Measurements from ENCODE around the gene SPACA5. TPM values are rescaled to one million over a fixed set of nuclear protein-coding genes. Genes with fewer than 3 reads are reported as not detected.
"Not testable (repeated sequence)": the region's sequence is repeated elsewhere in the genome, so short reads cannot be mapped to it uniquely, and the experiment has no call there.

The SPACA5 gene
- not detected in 2 replicates for total RNA-seq
- long read RNA-seq = 0 reads

DNA sequence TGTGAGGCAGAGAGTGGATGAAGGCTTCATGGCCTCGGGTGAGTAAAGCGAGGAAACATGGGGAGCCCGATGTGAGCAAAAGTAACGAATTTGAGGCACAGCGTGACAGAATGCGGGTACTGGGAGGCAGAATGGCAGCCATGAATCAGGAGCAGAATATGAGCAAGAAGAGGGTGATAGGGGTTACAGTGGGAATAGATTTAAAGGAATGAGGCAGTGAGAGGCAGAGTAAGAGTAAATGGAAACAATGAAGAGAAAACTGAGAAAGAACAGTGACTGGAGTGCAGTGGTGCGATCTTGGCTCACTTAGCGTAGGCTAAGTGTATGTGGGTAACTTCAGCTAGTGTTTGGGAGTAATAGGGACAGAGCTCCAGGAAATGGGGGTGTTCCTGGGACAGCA lies at the start of gene SPACA5:
Gene SPACA5 (plus strand): TSS at position 301 of the 400 bp plus-strand sequence. CDS start 815 bp downstream, outside the sequence.
- H3K4me1 Mint-ChIP-seq = peaks cover 14% of the 10 kb centered on the region
- not testable (repeated sequence) for DNase-seq (ENCODE audit: low read depth, low spot score); H3K27me3 Mint-ChIP-seq (ENCODE audit: low read depth); H3K4me3 Mint-ChIP-seq; H3K27ac Mint-ChIP-seq (ENCODE audit: unreplicated experiment); H3K36me3 Mint-ChIP-seq (ENCODE audit: low read depth); H3K9me3 Mint-ChIP-seq

DNA sequence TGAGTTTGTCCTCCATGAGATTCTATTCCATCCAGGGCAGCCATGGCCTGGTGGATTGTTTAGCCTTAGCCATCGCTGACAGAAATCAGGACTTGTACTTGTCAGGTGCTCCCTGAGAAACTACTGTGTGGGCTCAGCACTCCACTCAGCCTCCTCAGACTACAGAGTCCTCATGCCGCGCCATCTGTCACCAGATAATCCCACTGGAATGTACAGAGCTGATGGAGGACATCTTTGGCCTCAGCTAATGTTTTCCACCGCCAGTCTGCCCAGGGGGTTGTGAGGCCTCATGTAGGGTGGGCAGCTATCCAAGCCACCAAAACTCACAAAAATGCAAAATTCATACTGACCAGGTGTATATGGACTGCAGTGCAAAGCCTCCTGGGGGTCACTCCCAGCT lies 48.6 kb upstream of the SPACA5 start:
- H3K9me3 Mint-ChIP-seq; H3K27ac Mint-ChIP-seq (ENCODE audit: unreplicated experiment): not testable (repeated sequence)

DNA sequence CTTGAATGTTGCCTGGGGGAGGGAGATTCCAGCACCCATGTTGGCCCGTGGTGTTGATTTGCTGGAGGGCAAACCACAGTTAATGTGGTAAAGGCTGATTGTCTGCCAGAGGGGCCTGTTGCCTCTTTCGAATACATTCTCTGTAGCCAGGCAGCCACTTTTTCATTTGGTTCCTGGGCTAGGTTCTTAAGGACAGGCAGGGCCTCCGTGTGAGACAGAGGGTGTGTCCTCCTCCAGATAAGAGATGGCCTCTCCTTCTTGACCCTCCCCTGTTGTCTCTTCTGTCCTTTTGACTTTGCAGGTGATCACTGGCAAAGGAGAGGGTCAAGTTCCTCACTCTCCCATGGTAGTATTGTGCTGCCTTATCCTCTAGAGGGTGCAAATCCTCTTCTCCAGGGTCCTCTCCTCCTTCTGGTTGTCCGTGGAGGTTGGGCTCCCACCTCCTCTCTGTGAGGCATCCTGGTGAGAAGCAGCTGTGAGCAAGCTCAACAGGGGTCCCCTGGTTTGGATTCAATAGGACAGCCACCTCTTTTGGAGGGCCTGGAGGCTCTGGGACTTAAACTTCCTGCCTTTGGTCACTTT lies 47.9 kb upstream of the SPACA5 start:
- H3K27ac Mint-ChIP-seq (ENCODE audit: unreplicated experiment) = no peak overlapping the region
- H3K9me3 Mint-ChIP-seq = peaks cover 9% of the 10 kb centered on the region
- no peak overlapping the region for H3K4me3 Mint-ChIP-seq
- no peak for DNase-seq (ENCODE audit: low read depth, low spot score)
- peaks cover 22% of the 10 kb centered on the region for H3K4me1 Mint-ChIP-seq
- H3K36me3 Mint-ChIP-seq (ENCODE audit: low read depth) = peaks cover 6% of the 10 kb centered on the region
- no peaks in the 10 kb centered on the region for H3K27me3 Mint-ChIP-seq (ENCODE audit: low read depth)
- peak; percentile 17 for TF ChIP-seq CTCF (conservative IDR thresholded peaks at IDR 0.05)

More for the DNA sequence above, 48.6 kb upstream of the SPACA5 start:
- peaks cover 22% of the 10 kb centered on the region for H3K4me1 Mint-ChIP-seq
- not testable (repeated sequence) for DNase-seq (ENCODE audit: low read depth, low spot score); H3K4me3 Mint-ChIP-seq; H3K27me3 Mint-ChIP-seq (ENCODE audit: low read depth); H3K36me3 Mint-ChIP-seq (ENCODE audit: low read depth)

DNA sequence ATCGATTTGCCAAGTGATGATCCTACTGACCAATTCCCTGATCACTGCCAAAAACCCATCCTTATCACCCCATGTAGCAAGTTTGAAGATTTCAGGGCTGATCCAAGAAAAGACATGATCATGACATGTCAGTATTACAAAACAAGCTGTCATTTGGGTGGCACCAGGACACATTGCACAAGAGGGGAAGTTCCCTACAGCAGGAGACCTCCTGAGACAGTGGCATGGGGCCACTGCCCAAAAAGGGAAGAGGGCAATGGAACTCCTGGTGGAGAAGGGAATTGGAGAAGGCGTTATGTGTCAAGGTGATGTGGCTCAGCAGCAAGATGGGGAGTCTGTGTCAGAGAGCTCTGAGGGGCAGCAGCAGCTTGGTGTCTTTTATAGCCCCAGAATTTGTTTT lies 46.4 kb upstream of the SPACA5 start:
- no peak for DNase-seq (ENCODE audit: low read depth, low spot score)
- Mint-ChIP-seq H3K36me3 (ENCODE audit: low read depth) (peaks cover 16% of the 10 kb centered on the region), H3K4me1 (peaks cover 22% of the 10 kb centered on the region), H3K4me3 (no peak overlapping the region), H3K9me3 (peaks cover 12% of the 10 kb centered on the region), H3K27ac (ENCODE audit: unreplicated experiment) (no peak overlapping the region), H3K27me3 (ENCODE audit: low read depth) (no peaks in the 10 kb centered on the region)
- TF ChIP-seq CTCF (conservative IDR thresholded peaks at IDR 0.05) = no peak

DNA sequence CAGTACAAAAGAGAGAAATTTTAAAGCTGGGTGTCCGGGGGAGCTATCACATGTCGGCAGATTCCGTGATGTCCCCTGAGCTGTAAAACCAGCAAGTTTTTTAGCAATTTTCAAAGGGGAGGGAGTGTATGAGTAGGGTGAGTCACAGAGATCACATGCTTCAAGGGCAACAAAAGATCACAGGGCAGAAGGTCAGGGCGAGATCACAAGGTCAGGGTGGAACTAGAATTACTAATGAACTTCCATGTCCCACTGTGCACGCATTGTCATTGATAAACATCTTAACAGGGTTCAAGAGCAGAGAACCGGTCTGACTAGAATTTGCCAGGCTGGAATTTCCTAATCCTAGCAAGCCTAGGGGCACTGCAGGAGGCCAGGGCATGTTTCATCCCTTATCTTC lies 45.0 kb upstream of the SPACA5 start:
- peaks cover 22% of the 10 kb centered on the region for H3K4me1 Mint-ChIP-seq
- H3K36me3 Mint-ChIP-seq (ENCODE audit: low read depth) = peaks cover 16% of the 10 kb centered on the region
- H3K27me3 Mint-ChIP-seq (ENCODE audit: low read depth); DNase-seq (ENCODE audit: low read depth, low spot score): not testable (repeated sequence)
- peak overlapping the region; percentile 65 for H3K4me3 Mint-ChIP-seq
- peak overlapping the region; percentile 90 for H3K27ac Mint-ChIP-seq (ENCODE audit: unreplicated experiment)
- H3K9me3 Mint-ChIP-seq = peaks cover 12% of the 10 kb centered on the region

DNA sequence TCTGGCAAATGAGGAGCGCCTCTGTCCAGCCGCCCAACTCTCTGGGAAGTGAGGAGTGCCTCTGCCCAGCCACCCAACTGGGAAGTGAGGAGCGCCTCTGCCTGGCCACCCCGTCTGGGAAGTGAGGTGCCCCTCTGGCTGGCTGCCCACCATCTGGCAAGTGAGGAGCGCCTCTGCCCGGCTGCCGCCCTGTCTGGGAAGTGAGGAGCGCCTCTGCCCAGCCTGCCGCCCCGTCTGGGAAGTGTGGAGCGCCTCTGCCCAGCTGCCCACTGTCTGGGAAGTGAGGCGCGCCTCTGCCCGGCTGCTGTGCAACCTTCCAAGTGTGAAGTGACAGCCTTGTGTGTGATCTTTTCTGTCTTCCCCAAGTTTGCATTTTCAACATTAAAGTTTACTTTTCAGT lies 41.3 kb upstream of the SPACA5 start:
- not testable (repeated sequence) for H3K27ac Mint-ChIP-seq (ENCODE audit: unreplicated experiment); DNase-seq (ENCODE audit: low read depth, low spot score); H3K27me3 Mint-ChIP-seq (ENCODE audit: low read depth); H3K4me3 Mint-ChIP-seq
- H3K36me3 Mint-ChIP-seq (ENCODE audit: low read depth) = peaks cover 36% of the 10 kb centered on the region
- H3K9me3 Mint-ChIP-seq = peaks cover 29% of the 10 kb centered on the region
- H3K4me1 Mint-ChIP-seq = peaks cover 18% of the 10 kb centered on the region

DNA sequence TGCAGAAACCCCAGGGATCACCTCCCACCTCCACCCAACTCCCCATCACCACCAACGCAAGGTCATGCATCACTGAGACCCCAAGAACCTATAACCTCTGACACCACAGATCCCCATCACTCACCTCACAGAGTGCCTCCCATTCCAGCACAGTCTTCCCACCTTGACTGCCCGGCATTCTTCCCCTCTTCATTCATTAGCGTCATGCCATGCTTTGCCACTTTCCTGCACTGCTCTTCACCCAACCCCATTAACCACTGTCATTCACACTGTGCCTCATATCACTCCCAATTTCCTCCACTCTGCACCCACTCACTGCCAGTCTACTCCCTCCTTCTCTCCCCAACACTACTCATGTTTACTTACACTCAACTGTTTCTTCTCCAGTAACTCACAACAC lies 33.6 kb upstream of the SPACA5 start:
- H3K36me3 Mint-ChIP-seq (ENCODE audit: low read depth) = peaks cover 73% of the 10 kb centered on the region
- H3K4me1 Mint-ChIP-seq = no peaks in the 10 kb centered on the region
- H3K27me3 Mint-ChIP-seq (ENCODE audit: low read depth) = no peaks in the 10 kb centered on the region
- H3K4me3 Mint-ChIP-seq = no peak overlapping the region
- no peak for TF ChIP-seq CTCF (conservative IDR thresholded peaks at IDR 0.05)
- H3K27ac Mint-ChIP-seq (ENCODE audit: unreplicated experiment) = no peak overlapping the region
- no peak for DNase-seq (ENCODE audit: low read depth, low spot score)
- peaks cover 51% of the 10 kb centered on the region for H3K9me3 Mint-ChIP-seq

Data from neural crest cell (in vitro differentiated cells).